WTC11 (cell line): ENCODE measurements around the gene RCBTB2. TPM values are rescaled to one million over a fixed set of nuclear protein-coding genes. Genes with fewer than 3 reads are reported as not detected.

Experiments
- ATAC-seq: fragments of 200-7000 bp; cut with Tn5 transposase; 2 replicates; pipeline ENCODE4 v1.10.0; 2021; ENCODE audit warnings: mild to moderate bottlenecking, moderate library complexity
- CTCF ChIA-PET: fragments of 300-600 bp; sonication (Branson Sonifier 250); formaldehyde crosslinking; loops from one replicate; lab custom pipeline; 2021; ENCODE audit warnings: antibody characterized with exemption; lab: Charles Lee
- POLR2A ChIA-PET: fragments of 350-600 bp; sonication (Branson Sonifier 250); formaldehyde crosslinking; loops from one replicate; lab custom pipeline; 2021; ENCODE audit warnings: antibody characterized with exemption; lab: Charles Lee
- DNase-seq: peaks from one replicate; pipeline ENCODE4 v3.0.0; 2021; ENCODE audit warnings: low spot score
- H3K27ac Mint-ChIP-seq: 2 replicates; pipeline ENCODE4 v1.8.0; 2021; ENCODE audit warnings: mixed read lengths
- H3K27me3 Mint-ChIP-seq: 2 replicates; pipeline ENCODE4 v1.8.0; 2021; ENCODE audit warnings: low read depth, mild to moderate bottlenecking, moderate library complexity, mixed read lengths
- H3K36me3 Mint-ChIP-seq: 2 replicates; pipeline ENCODE4 v1.8.0; 2021; ENCODE audit warnings: mixed read lengths
- H3K4me1 Mint-ChIP-seq: 2 replicates; pipeline ENCODE4 v1.8.0; 2022; ENCODE audit warnings: mixed read lengths
- H3K4me3 Mint-ChIP-seq: 2 replicates; pipeline ENCODE4 v1.8.0; 2021; ENCODE audit warnings: mild to moderate bottlenecking, moderate library complexity, mixed read lengths
- H3K9me3 Mint-ChIP-seq: 2 replicates; pipeline ENCODE4 v1.8.0; 2021; ENCODE audit warnings: mixed read lengths
- ARID4B ChIP-seq: sonication (generic); formaldehyde crosslinking; IDR thresholded peaks from 2 replicates; pipeline ENCODE4 v1.8.0; 2023; ENCODE audit warnings: missing genetic modification reagents, mild to moderate bottlenecking, borderline replicate concordance
- ATF6 ChIP-seq: sonication (generic); formaldehyde crosslinking; IDR thresholded peaks from 2 replicates; pipeline ENCODE4 v1.8.1; 2023; ENCODE audit warnings: mild to moderate bottlenecking, missing genetic modification reagents
- CREB1 ChIP-seq: sonication (generic); formaldehyde crosslinking; IDR thresholded peaks from 2 replicates; pipeline ENCODE4 v1.8.0; 2023; ENCODE audit warnings: mild to moderate bottlenecking, missing genetic modification reagents
- E2F5 ChIP-seq: sonication (generic); formaldehyde crosslinking; IDR thresholded peaks from 2 replicates; pipeline ENCODE4 v1.8.1; 2022; ENCODE audit warnings: mild to moderate bottlenecking, moderate library complexity, missing genetic modification reagents
- ETV6 ChIP-seq: sonication (generic); formaldehyde crosslinking; IDR thresholded peaks from 2 replicates; pipeline ENCODE4 v1.8.1; 2022; ENCODE audit warnings: mild to moderate bottlenecking, missing genetic modification reagents
- FOXJ3 ChIP-seq: sonication (generic); formaldehyde crosslinking; IDR thresholded peaks from 2 replicates; pipeline ENCODE4 v1.9.0; 2021; ENCODE audit warnings: missing genetic modification reagents, mild to moderate bottlenecking, borderline replicate concordance
- FOXK1 ChIP-seq: sonication (generic); formaldehyde crosslinking; IDR thresholded peaks from 2 replicates; pipeline ENCODE4 v1.8.0; 2022; ENCODE audit warnings: mild to moderate bottlenecking, moderate library complexity, missing genetic modification reagents
- FOXP1 ChIP-seq: sonication (generic); formaldehyde crosslinking; IDR thresholded peaks from 2 replicates; pipeline ENCODE4 v1.8.0; 2022; ENCODE audit warnings: missing genetic modification reagents, mild to moderate bottlenecking, moderate library complexity, borderline replicate concordance
- HMGXB4 ChIP-seq: sonication (generic); formaldehyde crosslinking; IDR thresholded peaks from 2 replicates; pipeline ENCODE4 v1.8.1; 2023; ENCODE audit warnings: mild to moderate bottlenecking, moderate library complexity, missing genetic modification reagents
- MYBL2 ChIP-seq: sonication (generic); formaldehyde crosslinking; IDR thresholded peaks from 2 replicates; pipeline ENCODE4 v1.8.1; 2023; ENCODE audit warnings: mild to moderate bottlenecking, moderate library complexity, missing genetic modification reagents
- SMAD4 ChIP-seq: sonication (generic); formaldehyde crosslinking; IDR thresholded peaks from 2 replicates; pipeline ENCODE4 v1.8.0; 2022; ENCODE audit warnings: mild to moderate bottlenecking, missing genetic modification reagents
- SP1 ChIP-seq: sonication (generic); formaldehyde crosslinking; conservative IDR thresholded peaks from 2 replicates; pipeline ENCODE4 v1.8.1; 2022; ENCODE audit warnings: missing genetic modification reagents
- TP53 ChIP-seq: sonication (generic); formaldehyde crosslinking; IDR thresholded peaks from 2 replicates; pipeline ENCODE4 v1.8.1; 2023; ENCODE audit warnings: mild to moderate bottlenecking, missing genetic modification reagents
- USF1 ChIP-seq: sonication (generic); formaldehyde crosslinking; IDR thresholded peaks from 2 replicates; pipeline ENCODE4 v1.8.0; 2022; ENCODE audit warnings: mild to moderate bottlenecking, missing genetic modification reagents
- ZBTB43 ChIP-seq: sonication (generic); formaldehyde crosslinking; IDR thresholded peaks from 2 replicates; pipeline ENCODE4 v1.8.1; 2023; ENCODE audit warnings: mild to moderate bottlenecking, missing genetic modification reagents
- ZNF121 ChIP-seq: sonication (generic); formaldehyde crosslinking; IDR thresholded peaks from 2 replicates; pipeline ENCODE4 v1.8.0; 2023; ENCODE audit warnings: missing genetic modification reagents
- ZNF263 ChIP-seq: sonication (generic); formaldehyde crosslinking; IDR thresholded peaks from 2 replicates; pipeline ENCODE4 v1.8.1; 2022; ENCODE audit warnings: low read depth, mild to moderate bottlenecking, moderate library complexity, missing genetic modification reagents
- ZNF532 ChIP-seq: fragments of 250-450 bp; sonication (Bioruptor Pico); IDR thresholded peaks from 2 replicates; pipeline ENCODE4 v1.9.0; 2021; ENCODE audit warnings: mild to moderate bottlenecking, borderline replicate concordance
- ZNF671 ChIP-seq: fragments of 250-450 bp; sonication (Bioruptor Pico); IDR thresholded peaks from 2 replicates; pipeline ENCODE4 v1.8.0; 2021; ENCODE audit warnings: mild to moderate bottlenecking
- ZSCAN18 ChIP-seq: fragments of 250-450 bp; sonication (Bioruptor Pico); IDR thresholded peaks from 2 replicates; pipeline ENCODE4 v2.1.2; 2022; ENCODE audit warnings: mild to moderate bottlenecking, moderate library complexity
- total RNA-seq: library from RNA; stranded (reverse); gene quantifications from 3 replicates; pipeline ENCODE4 v1.2.3, GENCODE V29; 2021

The RCBTB2 gene
- total RNA-seq, 1 experiment from 2014 or later, result 6.6 TPM

GRCh38 chr13:48527955-48528354, 4.9 kb downstream of the RCBTB2 start:
- Mint-ChIP-seq H3K9me3 (no peaks in the 10 kb centered on the region), H3K27me3 (no peaks in the 10 kb centered on the region), H3K4me1 (peaks cover 12% of the 10 kb centered on the region), H3K36me3 (no peaks in the 10 kb centered on the region), H3K27ac (no peak overlapping the region), H3K4me3 (no peak overlapping the region)
- POLR2A ChIA-PET, result no interaction called here
- CTCF ChIA-PET, result no interaction called here
- TF ChIP-seq ZNF121 (CRISPR knock-in tag) (no peak), SMAD4 (CRISPR knock-in tag) (no peak), CREB1 (CRISPR knock-in tag) (no peak), ZNF671 (no peak), ZBTB43 (CRISPR knock-in tag) (no peak), MYBL2 (no peak), SP1 (CRISPR knock-in tag) (no peak), HMGXB4 (no peak), TP53 (CRISPR knock-in tag) (no peak), ZSCAN18 (CRISPR knock-in tag) (no peak), FOXK1 (CRISPR knock-in tag) (no peak), ZNF263 (CRISPR knock-in tag) (no peak), ATF6 (CRISPR knock-in tag) (no peak), USF1 (CRISPR knock-in tag) (no peak), ZNF532 (CRISPR knock-in tag) (no peak)
- ATAC-seq, result no peak
- DNase-seq, result no peak

GRCh38 chr13:48526286-48526685, 6.6 kb downstream of the RCBTB2 start:
- H3K27me3 Mint-ChIP-seq, result no peaks in the 10 kb centered on the region
- H3K4me1 Mint-ChIP-seq, result peaks cover 2% of the 10 kb centered on the region
- ChIA-PET POLR2A (interaction anchor here (0.5 kb wide), 1 partner anchor 543 kb away, joined by 4 read pairs; no protein-coding TSS in a partner anchor), CTCF (no interaction called here)
- H3K4me3 Mint-ChIP-seq, result no peak overlapping the region
- ATAC-seq (no peak), DNase-seq (no peak)
- no peak overlapping the region for H3K27ac Mint-ChIP-seq
- H3K36me3 Mint-ChIP-seq, result no peaks in the 10 kb centered on the region
- H3K9me3 Mint-ChIP-seq, result no peaks in the 10 kb centered on the region
- TF ChIP-seq ARID4B (CRISPR knock-in tag) (no peak), ETV6 (no peak), FOXJ3 (no peak), E2F5 (no peak), FOXP1 (no peak)
